ENCODE measurements around the gene ANKS6. TPM values are rescaled to one million over a fixed set of nuclear protein-coding genes. Genes with fewer than 3 reads are reported as not detected.

Gene ANKS6
- 6.1 and 9.1 TPM in 2 replicates for total RNA-seq (2013; cell fraction: nucleolus; rRNA removed)
- total RNA-seq (2014; rRNA removed) = 7.2 and 8.9 TPM in 2 replicates
- total RNA-seq (2014; rRNA removed; fragmentation: Illumina TruSeq; extraction: Trizol) = 6.4 and 8.0 TPM in 2 replicates
- total RNA-seq (2021) = 16.2 and 16.3 TPM in 2 replicates
- polyA plus RNA-seq (2011; ENCODE audit: low read depth) = 1.6 TPM
- polyA plus RNA-seq (2011; rRNA removed) = 3.4 and 5.1 TPM in 2 replicates
- polyA plus RNA-seq (2011; cell fraction: cytosol; rRNA removed) = 5.9 and 8.9 TPM in 2 replicates
- polyA plus RNA-seq (2011; cell fraction: nucleus; rRNA removed) = 10.6 and 14.9 TPM in 2 replicates
- polyA plus RNA-seq (2012) = 3.5 TPM in 2 replicates
- 6.6 and 7.0 TPM in 2 replicates for polyA plus RNA-seq (2014; fragmentation: Illumina TruSeq; extraction: Trizol)
- 1 to 10 TPM; 2.3 to 3.0 TPM for polyA plus RNA-seq (2014; fragmentation: Nextera tagmentation; extraction: Ambion mirVana)
- 11.0 and 11.1 TPM in 2 replicates for polyA plus RNA-seq (2014; rRNA removed)
- 1 to 10 TPM; 2.0 to 5.2 TPM for polyA plus RNA-seq (2016; fragmentation: Nextera tagmentation; extraction: Ambion mirVana)
- 1.9 and 5.0 TPM in 2 replicates for polyA minus RNA-seq (2011; rRNA and poly(A)+ RNA removed)
- 2.4 and 2.9 TPM in 2 replicates for polyA minus RNA-seq (2011; cell fraction: cytosol; rRNA and poly(A)+ RNA removed)
- polyA minus RNA-seq (2011; cell fraction: nucleus; rRNA and poly(A)+ RNA removed) = 2.9 and 4.8 TPM in 2 replicates
- Bru-seq, nascent RNA = percentile 39 among the genes with signal in this experiment
- percentile 36 among the genes with signal in this experiment for BruChase-seq, experiment 1, labeled RNA remaining after a 6-hour chase
- BruChase-seq, experiment 2, labeled RNA remaining after a 2-hour chase = percentile 36 among the genes with signal in this experiment
- long read RNA-seq, experiment 1 = 0 reads
- long read RNA-seq, experiment 2, partial matches to known transcripts = 0 of 1 reads
- long read RNA-seq, experiment 2, other reads (novel, unspliced or antisense) = 1 of 1 reads

DNA sequence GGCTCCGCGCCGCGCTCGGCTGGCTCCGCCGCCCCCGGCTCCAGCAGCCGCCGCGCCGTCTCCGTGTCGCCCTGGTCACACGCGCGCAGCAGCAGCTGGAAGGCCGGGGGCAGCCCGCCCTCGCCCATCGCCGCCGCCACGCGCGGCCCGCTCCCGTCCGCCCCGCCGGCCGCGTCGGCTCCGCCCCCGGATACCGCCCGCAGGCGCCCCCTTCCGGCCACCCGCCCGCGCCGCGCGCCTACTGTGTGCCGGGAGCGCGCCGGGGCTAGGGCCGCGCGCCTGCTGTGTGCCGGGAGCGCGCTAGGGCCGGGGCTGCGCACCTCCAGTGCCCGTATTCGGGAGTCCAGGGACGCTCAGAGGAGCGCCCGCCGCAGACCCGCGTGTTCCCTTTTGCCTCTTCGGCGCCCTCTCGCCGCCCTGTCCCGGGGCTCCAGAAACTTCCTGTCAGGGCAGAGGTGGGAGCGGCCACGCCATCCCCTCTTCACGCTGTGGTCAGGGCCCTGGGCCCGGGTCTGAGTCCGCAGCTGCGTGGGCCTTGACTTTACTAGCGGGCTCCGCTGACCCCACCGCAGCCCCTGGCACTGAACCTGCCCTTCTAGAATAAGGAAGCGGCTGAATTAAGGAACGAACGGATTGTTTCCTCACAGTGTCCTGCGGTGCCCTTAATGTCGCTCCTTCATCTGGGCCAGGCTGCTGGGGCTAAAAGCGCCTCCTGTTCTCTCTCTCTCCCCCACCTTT is at the start of gene ANKS6:
TSS of gene ANKS6 (minus strand) at position 192 of the 738 bp plus-strand sequence. CDS start at position 128, 64 bp downstream.
- no peaks in the 10 kb centered on the region for H3K36me3 ChIP-seq (ENCODE audit: control insufficient read depth in 2 of 2, insufficient read depth in 2 of 2, low read length in 1 of 2)
- no peaks in the 10 kb centered on the region for H4K20me1 ChIP-seq (ENCODE audit: control insufficient read depth, insufficient read depth)
- peak within 1 kb of the TSS; percentile 69 for H3K4me2 ChIP-seq (ENCODE audit: control insufficient read depth, insufficient read depth)
- DNase-seq (ENCODE audit: low read depth, low spot score) = no peak
- no peak within 1 kb of the TSS for H3K27ac ChIP-seq (ENCODE audit: control insufficient read depth, insufficient read depth)
- peak within 1 kb of the TSS; percentile 72 for H3K4me3 ChIP-seq
- ChIA-PET SMC1A (ENCODE audit: uncharacterized antibody, unreplicated experiment) (no interaction called here), RAD21 (ENCODE audit: unreplicated experiment) (no interaction called here), POLR2A (no interaction called here), CTCF (no interaction called here)
- peak; percentile 89 for ATAC-seq
- no TSS peak for BruUV-seq (replicated peaks)
- in situ Hi-C loops (cut with MboI) (loop anchor here (25.0 kb wide), 1 partner anchor 734 kb away; the partner anchor contains the start of gene NANS), intact Hi-C loops (cut with micrococcal nuclease; ENCODE audit: unreplicated experiment) (no loop called here)
- peak within 1 kb of the TSS; percentile 65 for H2AFZ ChIP-seq (ENCODE audit: control insufficient read depth, low read depth, low read length)
- H3K9me3 ChIP-seq (replicated peaks; ENCODE audit: control insufficient read depth, insufficient read depth, low read length) = peaks cover 2% of the 10 kb centered on the region; the same call in 2 of the 3 replicates
- no peaks in the 10 kb centered on the region for H3K79me2 ChIP-seq (ENCODE audit: control insufficient read depth, insufficient read depth, low read length)
- peak within 1 kb of the TSS; percentile 22; the same call in 1 of the 2 replicates for H3K9ac ChIP-seq (ENCODE audit: control insufficient read depth, insufficient read depth, low read length)
- WGBS (ENCODE audit: insufficient coverage, insufficient replicate concordance, low lambda C conversion rate, missing lambda C conversion rate) = 4% methylated on average over 62 of the region's 86 CpGs
- no peaks in the 10 kb centered on the region; the same call in 1 of the 2 replicates for H3K4me1 ChIP-seq (ENCODE audit: control insufficient read depth, insufficient read depth, low read length)
- peaks cover 0 to 2% of the 10 kb centered on the region in 2 experiments; a peak in 1 of 4 replicates for H3K27me3 ChIP-seq (replicated peaks in 1 of 2; ENCODE audit: control insufficient read depth in 2 of 2, insufficient read depth in 2 of 2, low read length in 1 of 2)
- FAIRE-seq = peak; percentile 23
- no peak for TF ChIP-seq NFYA (IDR thresholded peaks at IDR 0.05; ENCODE audit: borderline replicate concordance, low read depth, low read length)
- TF ChIP-seq, protein P1, sequence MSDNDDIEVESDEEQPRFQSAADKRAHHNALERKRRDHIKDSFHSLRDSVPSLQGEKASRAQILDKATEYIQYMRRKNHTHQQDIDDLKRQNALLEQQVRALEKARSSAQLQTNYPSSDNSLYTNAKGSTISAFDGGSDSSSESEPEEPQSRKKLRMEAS (IDR thresholded peaks at IDR 0.05; ENCODE audit: low read depth, low read length) = peak; percentile 40; the same call in 1 of the 2 replicates
- TF ChIP-seq, protein P2, sequence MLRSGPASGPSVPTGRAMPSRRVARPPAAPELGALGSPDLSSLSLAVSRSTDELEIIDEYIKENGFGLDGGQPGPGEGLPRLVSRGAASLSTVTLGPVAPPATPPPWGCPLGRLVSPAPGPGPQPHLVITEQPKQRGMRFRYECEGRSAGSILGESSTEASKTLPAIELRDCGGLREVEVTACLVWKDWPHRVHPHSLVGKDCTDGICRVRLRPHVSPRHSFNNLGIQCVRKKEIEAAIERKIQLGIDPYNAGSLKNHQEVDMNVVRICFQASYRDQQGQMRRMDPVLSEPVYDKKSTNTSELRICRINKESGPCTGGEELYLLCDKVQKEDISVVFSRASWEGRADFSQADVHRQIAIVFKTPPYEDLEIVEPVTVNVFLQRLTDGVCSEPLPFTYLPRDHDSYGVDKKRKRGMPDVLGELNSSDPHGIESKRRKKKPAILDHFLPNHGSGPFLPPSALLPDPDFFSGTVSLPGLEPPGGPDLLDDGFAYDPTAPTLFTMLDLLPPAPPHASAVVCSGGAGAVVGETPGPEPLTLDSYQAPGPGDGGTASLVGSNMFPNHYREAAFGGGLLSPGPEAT (IDR thresholded peaks at IDR 0.05; ENCODE audit: low read depth) = no peak
- no peak for TF ChIP-seq ZNF207 (IDR thresholded peaks at IDR 0.05; ENCODE audit: borderline replicate concordance)
- TF ChIP-seq, protein P3, sequence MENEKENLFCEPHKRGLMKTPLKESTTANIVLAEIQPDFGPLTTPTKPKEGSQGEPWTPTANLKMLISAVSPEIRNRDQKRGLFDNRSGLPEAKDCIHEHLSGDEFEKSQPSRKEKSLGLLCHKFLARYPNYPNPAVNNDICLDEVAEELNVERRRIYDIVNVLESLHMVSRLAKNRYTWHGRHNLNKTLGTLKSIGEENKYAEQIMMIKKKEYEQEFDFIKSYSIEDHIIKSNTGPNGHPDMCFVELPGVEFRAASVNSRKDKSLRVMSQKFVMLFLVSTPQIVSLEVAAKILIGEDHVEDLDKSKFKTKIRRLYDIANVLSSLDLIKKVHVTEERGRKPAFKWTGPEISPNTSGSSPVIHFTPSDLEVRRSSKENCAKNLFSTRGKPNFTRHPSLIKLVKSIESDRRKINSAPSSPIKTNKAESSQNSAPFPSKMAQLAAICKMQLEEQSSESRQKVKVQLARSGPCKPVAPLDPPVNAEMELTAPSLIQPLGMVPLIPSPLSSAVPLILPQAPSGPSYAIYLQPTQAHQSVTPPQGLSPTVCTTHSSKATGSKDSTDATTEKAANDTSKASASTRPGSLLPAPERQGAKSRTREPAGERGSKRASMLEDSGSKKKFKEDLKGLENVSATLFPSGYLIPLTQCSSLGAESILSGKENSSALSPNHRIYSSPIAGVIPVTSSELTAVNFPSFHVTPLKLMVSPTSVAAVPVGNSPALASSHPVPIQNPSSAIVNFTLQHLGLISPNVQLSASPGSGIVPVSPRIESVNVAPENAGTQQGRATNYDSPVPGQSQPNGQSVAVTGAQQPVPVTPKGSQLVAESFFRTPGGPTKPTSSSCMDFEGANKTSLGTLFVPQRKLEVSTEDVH (IDR thresholded peaks at IDR 0.05; ENCODE audit: low read depth, partially characterized antibody) = no peak
- no peak for TF ChIP-seq RAD21 (IDR thresholded peaks at IDR 0.05; ENCODE audit: insufficient read depth, low read depth, low read length)
- TF ChIP-seq SMARCA5 (IDR thresholded peaks at IDR 0.05) = peak; percentile 88; the same call in 1 of the 2 replicates
- TF ChIP-seq TCF12 (IDR thresholded peaks at IDR 0.05; ENCODE audit: low read depth, low read length) = 0 out of 2 replicates have a peak, but pooled peaks have one; percentile 17
- TF ChIP-seq BHLHE40 (IDR thresholded peaks at IDR 0.05; ENCODE audit: borderline replicate concordance in 1 of 2, low read depth in 2 of 2, low read length in 1 of 2) = peak in 1 of 2 experiments; percentile 48; a peak in 1 of 4 replicates
- TF ChIP-seq MEF2A (IDR thresholded peaks at IDR 0.05; ENCODE audit: insufficient read depth, low read depth, low read length) = no peak
- peak in 1 of 2 experiments; percentile 91; a peak in 2 of 3 replicates for TF ChIP-seq EGR1 (IDR thresholded peaks at IDR 0.05; ENCODE audit: borderline replicate concordance in 1 of 2, low read depth in 2 of 2, low read length in 2 of 2)
- TF ChIP-seq LARP7 (IDR thresholded peaks at IDR 0.05) = peak; percentile 18; the same call in 1 of the 2 replicates
- 0 out of 2 replicates have a peak, but pooled peaks have one; percentile 15 for TF ChIP-seq EED (IDR thresholded peaks at IDR 0.05; ENCODE audit: low read depth)
- peak; percentile 64; the same call in 1 of the 2 replicates for TF ChIP-seq POLR2A (IDR thresholded peaks at IDR 0.05; ENCODE audit: low read depth, low read length)
- no peak for TF ChIP-seq GABPA (IDR thresholded peaks at IDR 0.05; ENCODE audit: low read depth)
